Right lung (tissue), 5 donors: ENCODE data around the gene DUS2. TPM values are rescaled to one million over a fixed set of nuclear protein-coding genes. Genes with fewer than 3 reads are reported as not detected.

Source experiments
- DNase-seq, 2 donors: peaks; one replicate each; pipeline ENCODE4 v3.0.0-alpha.2; 2013
- polyA plus RNA-seq, 5 donors: library from polyadenylated mRNA; unstranded; fragments of 120-200 nt; gene quantifications; one replicate each; pipeline versions ENCODE4 v1.2.1 to v1.2.3, GENCODE V29; 2013; ENCODE audit warnings: inconsistent platforms in 1 of 5, low replicate concordance in 1 of 5; ENCODE audit not compliant: insufficient read length in 5 of 5, insufficient read depth in 1 of 5

DUS2 gene
- polyA plus RNA-seq, 5 donors, result 13.8 to 17.9 (median 14.4) TPM

DNA sequence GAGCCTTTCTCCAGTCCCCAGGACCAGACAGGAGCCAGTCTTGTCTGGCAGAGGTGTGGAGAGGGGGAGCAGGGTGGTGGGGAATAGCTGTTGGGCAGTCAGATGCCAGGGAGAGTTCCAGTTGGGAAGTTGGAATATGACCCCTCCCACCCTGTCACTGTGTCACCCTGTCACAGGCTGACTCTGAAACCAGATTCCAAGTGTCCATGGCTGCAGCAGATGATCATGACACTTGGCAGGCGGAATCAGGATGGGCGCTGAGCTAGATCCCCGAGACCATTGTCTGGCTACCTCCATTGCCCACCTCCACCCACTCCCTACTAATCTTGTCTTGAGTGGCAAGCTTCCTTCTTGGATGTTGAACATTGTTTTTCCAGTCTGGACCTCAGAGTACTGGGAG, 52.9 kb downstream of the DUS2 start:
- DNase-seq, result no peak

DNA sequence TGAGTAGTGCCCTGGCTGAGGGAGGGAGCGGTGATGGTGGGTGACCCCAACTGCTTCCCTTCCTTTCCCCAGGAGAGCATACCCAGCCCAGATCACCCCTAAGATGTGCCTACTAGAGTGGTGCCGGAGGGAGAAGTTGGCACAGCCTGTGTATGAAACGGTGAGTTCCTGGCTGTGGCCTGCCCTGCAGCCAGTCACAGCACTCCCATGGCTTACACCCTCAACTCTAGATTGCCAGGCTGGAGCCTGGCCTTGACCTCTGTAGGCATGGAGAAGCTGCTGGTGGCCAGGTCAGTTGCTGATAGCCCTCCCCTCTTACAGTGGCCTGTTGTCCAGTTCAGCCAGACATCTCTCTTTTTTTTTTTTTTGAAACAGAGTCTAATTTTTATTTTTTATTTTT, 53.5 kb downstream of the DUS2 start:
- DNase-seq, result no peak

DNA sequence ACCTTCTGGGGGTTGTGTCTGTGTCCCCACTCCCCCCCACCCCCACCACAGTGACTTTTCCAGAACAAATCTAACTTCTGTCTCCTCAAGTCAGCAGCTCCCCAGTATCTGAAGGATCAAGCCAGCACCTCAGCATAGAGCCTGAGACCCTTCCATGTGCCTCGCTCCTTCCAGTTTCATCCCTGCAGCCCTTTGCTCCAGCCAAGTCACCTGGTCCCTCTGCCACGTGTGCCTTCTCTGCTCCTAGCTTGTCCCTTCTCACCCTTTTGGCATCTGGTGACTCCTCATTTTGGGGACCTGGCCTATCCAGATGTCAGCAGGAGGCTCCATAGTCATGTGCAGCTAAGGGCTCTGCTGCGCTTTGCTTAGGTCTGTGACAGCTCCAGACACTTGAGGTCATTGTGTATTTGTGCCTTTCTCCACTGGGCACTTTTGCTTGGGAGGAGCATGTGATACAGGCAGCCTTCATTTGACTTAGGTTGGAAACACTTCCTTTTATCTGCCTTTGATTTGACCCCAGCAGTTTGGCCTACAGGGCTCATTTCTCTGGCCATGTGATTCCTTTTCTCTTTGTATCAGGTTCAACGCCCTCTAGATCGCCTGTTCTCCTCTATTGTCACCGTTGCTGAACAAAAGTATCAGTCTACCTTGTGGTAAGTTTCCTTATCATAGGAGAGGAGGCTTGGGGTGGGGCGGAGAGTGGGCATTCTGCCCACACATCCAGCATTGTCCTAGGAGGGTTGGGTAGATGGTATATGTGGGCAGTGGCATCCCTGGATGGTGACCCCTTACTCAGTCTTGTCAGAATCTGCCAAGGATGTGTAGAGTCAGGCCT, 55.0 kb downstream of the DUS2 start:
- DNase-seq, result no peak

DNA sequence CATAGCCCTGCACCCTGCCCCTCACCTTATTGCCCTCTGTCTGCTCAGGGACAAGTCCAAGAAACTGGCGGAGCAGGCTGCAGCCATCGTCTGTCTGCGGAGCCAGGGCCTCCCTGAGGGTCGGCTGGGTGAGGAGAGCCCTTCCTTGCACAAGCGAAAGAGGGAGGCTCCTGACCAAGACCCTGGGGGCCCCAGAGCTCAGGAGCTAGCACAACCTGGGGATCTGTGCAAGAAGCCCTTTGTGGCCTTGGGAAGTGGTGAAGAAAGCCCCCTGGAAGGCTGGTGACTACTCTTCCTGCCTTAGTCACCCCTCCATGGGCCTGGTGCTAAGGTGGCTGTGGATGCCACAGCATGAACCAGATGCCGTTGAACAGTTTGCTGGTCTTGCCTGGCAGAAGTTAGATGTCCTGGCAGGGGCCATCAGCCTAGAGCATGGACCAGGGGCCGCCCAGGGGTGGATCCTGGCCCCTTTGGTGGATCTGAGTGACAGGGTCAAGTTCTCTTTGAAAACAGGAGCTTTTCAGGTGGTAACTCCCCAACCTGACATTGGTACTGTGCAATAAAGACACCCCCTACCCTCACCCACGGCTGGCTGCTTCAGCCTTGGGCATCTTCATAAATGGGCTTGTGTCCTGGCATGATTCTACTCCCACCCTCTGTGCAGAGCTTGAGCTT, 55.8 kb downstream of the DUS2 start:
- DNase-seq, result no peak

DNA sequence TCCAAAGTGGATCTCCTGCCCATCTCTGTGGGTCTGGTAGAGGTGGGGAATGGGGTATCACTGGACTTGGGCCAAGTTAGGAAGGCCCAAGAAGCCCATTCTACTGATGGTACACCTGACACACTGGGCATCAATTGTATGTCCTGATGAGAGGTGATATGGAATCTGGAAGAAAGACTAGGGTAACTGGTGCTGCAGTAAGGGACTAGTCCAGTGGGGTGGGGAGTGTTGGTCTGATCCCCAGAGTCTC, 56.2 kb downstream of the DUS2 start:
- no peak for DNase-seq

DNA sequence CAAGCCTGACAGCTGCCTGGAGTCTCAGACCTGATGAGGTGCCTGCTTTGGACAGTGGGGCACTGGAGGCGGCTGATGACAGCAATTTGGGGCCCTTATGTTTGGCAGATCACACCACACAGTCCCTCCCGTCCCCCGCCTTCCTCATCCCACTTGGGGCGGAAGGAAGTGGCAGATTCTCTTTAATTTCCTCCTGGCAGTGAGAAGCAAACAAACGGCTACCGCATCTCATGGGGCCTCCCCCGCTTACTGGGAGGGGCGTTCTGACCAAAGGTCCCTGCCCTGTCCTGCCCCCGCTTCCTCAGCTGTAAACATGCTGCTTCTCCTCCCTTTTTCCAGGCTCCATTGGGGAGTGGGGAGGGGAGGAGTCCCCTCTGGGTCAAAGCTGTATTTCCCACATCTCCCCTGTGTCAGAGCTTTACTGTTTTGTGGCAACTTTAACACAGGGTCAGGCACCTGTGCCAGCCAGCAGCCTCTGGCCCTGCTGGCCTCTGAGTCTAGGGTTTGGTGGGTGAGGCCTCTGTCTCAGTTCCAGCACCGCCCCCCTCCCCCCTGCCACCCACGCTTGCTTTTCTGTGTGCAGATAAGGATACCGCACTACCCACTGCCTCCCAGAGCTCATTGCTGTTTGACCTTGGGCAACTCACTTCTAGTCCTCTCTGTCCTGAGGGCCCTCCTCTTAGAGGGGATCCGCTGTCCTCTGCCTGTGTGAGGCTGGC, 56.7 kb downstream of the DUS2 start:
- DNase-seq, result no peak

DNA sequence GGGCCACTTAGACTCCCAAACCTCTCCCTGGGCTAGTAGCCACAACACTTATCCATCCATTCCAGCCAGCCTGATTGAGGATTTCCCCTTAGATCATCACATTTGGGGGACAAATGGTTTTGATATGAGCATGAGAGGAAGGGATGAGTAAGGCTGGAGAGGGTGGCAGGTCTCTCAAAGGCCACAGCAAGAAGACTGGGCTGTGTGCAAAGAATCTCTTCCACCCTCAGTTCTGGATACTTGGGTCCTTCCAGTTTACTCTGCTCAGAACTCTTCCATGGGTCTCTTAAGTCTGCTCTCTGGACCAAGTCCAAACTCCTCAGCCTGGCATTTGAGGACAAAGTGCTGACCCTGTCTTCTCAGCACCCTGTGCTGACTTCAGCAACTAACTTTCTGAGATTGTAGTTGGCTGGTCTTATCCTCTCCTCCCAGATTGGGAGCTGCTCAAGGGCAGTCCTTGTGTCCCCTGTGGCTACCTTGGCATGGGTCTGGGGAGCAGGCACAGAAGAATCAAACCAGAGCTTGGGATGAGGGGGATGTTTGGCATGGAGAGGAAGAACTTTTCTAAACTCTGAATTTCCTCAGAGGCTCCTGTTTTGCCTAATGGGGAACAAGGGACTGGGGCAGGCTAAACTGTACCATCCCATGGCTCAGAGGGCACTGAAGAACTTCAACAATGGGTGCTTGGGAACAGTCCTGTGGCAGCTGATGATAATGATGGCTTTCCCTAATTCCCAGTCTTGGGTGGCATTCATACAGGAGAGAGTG, 59.0 kb downstream of the DUS2 start:
- DNase-seq, result no peak

DNA sequence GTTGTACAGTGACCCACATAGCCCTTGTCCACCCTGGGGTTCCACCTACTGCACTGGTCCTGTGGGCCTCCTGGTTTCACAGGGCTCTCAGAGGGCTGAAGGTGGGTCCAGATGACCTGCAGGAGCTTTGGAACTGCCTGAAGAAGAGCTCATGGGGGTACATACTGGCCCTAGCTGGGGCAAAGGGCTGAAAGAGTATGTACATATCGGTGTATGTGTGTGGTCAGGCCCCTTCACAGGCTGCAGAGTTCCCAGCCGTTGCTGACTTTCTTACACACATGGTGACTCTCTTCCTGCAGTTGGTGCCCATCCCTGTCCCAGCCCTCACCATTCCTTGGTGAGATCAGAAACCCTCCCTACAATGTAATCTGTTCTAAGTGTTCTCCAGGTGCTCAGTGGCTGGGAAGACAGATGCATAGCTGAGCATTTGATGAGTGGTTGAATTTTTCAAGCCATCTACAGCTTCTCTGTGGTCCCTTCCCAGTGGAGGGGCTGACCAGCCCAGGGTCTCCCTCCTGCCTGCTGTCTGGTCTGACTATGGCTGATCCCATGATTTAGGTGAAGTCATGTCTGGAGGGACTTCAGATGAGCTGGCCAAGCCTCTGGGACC, 59.6 kb downstream of the DUS2 start:
- no peak for DNase-seq

DNA sequence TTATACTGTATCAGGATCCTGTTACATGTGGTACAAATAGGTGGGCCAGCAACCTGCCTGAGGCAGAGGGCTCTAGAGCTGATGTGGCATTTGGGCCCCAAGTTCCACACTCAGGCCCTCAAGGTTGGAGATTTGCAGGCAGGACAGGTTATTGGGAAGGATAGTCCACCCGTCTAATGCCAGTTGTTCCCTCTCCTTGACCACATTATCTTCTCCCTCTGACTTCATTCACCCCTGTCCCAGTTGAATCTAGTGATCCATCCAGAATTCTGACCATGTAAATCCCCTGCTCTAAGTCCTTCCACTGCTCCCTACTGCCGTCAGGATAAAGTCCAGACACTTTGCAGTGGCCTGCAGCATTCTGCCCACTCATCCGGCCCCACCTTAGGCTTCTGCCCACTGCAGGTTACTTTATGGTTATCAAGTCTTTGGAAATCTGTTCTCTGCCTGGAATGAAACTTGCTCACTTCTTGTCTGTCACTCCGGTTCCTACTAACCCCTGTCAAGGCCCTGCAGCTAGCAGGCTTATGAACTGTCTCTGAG, 60.2 kb downstream of the DUS2 start:
- DNase-seq, result no peak

DNA sequence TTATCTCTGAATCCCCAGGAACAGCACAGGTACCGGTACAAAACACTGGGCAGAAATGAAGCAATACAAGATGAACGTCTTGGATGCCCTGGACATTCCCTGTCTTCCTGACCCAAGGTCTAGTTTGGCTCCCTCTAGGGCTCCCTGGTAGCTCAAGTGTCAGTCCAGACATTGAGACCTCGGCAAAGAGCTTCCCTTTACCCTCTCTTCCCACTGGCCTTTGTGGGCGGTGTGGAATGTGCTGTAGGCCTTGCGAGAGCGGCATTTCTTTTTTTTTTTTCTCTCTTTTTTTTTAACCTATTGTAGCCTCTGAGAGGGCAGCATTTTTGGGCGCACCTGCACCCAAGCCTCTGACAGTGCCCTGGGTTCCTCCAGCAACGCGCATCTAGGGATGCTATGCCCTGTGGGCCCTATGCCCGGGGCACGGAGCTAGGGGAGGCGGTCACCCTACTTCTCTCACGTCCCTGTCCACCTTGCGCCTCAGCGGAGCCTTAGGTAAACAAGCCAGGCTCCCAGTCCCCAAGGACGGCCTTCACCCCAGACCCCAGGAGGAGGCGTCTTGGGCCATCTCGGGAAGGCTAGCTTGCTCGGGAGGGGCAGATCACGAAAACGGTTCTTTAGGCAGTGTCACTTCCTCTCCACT, 60.9 kb downstream of the DUS2 start:
- DNase-seq, result no peak

DNA sequence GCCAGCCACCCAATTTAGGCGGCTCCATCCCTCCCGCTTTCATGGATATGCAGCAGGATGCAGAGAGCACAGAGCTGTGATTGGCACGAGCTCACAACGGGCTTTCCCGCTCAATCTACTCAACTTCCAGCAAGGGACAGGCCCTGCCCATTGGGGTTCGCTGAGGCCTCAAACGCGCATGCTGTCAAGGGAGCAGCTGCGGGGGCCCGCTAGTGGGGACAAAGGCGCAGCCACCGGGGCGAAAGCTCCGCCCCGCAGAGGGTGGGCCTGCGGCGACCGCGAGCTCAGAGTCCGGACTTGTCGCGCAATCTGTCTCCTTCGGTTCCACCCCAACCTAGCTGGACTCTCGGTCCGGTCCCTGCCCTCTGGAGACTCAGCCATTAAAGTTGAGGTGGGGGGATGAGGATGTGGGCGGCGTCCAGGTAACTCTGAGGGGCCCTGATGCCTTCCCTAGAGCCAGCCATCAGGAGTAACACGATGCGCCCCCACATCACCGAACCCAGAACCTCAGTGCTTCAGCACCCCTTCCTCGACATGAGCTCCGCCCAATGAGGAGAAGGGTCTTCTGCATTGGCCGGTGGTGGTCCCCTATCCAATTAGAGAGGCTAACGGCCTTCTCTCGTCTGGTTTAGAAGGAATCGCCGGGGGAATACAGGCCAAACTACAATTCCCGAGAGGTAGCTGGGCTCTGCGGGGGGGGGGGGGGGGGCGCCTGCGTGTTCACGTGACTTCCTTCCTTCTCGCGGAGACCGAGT, 61.6 kb downstream of the DUS2 start:
- DNase-seq, result peak; percentile 96

DNA sequence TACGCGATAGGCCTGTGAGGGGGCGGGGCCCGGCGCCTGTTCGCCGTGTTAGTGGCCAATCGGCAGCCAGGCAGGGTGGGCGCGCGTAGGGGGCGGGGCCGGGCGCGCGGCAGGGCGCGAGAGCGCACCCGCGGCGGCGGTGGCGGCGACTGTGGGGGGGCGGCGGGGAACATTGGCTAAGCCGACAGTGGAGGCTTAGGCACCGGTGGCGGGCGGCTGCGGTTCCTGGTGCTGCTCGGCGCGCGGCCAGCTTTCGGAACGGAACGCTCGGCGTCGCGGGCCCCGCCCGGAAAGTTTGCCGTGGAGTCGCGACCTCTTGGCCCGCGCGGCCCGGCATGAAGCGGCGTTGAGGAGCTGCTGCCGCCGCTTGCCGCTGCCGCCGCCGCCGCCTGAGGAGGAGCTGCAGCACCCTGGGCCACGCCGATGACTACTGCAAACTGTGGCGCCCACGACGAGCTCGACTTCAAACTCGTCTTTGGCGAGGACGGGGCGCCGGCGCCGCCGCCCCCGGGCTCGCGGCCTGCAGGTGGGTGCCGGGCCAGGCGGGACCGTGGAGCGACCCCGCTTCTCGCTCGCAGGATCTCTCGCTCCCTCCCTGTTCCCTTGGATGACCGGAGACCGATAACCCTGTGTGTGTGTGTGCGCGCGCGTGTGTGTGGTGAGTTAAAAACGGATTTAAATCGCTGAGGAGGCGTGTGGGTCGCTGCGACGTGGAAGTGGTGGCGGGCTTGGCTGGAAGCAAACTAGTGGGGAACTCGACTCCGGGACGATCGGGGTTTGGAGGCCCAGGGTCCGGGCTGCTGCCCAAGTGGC, 62.4 kb downstream of the DUS2 start, which contains the start of gene NFATC3:
NFATC3 (plus strand) TSS at position 112 of the 813 bp plus-strand sequence; CDS start at position 424, 312 bp downstream.
- peak in 1 of 2 donors; percentile 56 for DNase-seq

DNA sequence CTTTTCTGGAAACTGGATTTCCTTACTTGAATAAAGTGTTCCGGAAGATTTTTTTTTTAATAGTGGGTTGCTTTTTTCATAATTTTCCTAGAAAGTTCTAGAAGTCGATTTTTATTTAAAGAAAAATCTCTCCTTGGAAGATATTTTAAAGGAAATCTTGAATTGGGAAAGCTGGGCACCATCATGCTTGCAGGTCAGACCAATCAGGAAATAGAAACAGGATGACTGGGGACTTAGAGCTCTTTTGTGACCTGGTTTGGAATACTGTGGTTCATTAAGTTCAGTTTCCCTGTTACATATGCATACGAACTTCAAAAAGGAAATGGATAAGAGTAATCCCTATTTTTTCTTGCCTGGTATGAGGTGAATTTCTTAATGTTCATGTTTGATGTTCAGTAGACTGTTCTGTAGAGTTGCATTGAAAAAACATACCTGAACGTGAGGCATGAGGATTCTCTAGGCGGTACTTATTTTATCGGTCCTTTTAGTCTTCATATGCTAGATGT, 63.3 kb downstream of the DUS2 start:
- DNase-seq, result no peak

DNA sequence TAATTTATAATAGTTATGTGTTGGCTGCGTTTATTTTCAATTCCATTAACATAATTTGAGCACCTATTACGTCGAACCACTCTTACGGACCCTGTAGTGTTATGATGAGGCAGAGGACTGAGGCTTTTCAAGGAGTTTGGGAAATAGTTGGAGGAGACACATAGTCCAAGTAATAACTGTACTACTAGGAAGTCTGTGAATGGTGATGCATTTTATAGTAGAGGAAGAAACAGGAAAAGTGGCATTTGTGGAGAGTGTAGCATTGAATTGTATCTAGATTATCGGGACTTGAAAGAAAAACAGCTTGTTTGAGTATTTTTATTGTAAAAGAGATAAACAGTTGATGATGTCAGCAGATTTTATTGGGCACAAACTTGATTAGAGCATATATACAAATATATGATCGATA, 63.8 kb downstream of the DUS2 start:
- no peak for DNase-seq

DNA sequence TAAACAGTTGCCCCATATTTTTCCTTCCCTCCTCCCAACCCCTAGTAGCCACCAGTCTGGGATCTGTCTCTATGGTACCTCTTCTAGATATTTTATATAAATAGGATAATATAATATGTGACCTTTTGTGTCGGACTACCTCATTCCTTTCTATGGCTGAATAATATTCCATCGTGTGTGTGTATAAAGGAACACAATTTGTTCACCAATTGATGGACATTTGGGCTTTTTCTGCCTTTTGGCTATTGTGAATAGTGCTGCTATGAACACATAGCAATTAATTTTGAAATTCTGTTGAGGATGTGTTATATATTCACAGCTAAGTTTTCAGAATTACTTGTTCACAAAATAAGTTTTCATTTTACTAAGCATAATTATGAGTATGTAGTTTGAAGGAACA, 64.6 kb downstream of the DUS2 start:
- DNase-seq, result no peak

DNA sequence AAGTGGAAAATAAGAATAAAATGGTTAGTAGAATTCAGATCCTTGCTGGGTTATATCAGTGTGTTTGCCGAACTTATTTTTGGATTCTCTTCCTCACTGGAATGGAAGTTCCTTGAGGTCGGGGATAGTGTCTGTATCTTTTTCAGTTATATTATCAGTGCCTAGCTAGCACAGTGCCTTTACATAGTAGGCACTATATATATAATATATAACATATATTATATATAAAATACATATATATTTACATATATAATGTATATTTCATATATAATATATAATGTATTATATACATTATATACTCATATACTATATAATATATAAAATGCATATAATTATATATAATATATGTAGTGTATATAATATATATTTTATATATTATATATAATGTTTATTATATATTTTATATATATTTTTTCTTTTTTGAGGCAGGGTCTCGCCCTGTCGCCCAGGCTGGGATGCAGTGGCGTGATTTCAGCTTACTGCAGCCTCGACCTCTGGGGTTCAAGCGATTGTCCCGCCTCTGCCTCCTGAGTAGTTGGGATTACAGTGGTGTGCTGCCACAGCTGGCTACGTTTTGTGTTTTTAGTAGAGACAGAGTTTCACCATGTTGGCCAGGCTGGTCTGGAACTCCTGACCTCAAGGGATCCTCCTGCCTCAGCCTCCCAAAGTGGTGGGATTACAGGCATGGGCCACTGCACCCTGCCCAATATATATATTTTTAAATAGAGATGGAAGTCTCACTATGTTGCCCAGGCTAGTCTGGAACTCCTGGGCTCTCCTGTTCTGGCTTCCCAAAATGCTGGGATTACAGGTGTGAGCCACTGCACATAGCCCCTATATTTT, 65.3 kb downstream of the DUS2 start:
- no peak for DNase-seq

DNA sequence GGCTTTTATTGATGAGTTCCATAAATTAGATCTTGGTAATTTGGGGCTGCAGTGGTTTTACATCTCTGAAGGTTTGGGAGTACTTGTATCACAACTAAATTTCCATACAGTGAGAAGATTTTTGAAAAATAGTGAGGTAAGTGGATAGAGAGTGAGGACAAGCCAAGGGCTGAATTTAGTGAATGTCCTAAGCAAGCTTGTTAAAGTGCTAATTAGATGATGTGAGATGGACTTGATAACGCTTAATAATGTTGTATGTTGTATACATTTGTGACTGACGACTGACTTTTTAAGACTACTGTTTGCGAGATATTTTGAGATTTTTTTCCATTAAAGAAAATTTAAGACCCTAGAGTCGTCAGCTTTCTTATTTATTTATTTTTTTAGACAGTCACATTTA, 66.0 kb downstream of the DUS2 start:
- DNase-seq, result no peak

DNA sequence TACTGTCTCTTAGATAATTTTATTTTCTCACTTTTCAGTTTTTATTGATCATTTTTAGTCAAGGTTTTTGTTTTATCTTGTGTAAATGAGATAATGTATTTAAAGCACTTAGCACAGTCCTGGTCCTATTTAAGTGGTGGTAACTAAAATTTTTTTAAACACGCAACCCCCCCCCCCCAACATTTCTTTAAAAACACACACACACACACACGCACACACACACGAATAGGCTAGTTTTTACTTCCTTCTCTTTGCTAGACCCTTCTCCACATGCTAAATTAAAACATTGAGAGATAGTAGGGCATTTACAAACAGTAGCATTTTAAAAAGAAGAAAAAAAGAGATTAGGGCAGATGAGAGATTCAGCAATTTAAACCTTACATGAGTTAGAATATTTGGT, 67.0 kb downstream of the DUS2 start:
- DNase-seq, result no peak
